GM19043 (cell line): ENCODE results near the gene PPP1CB.
"Not testable (repeated sequence)": the region's sequence is repeated elsewhere in the genome, so short reads cannot be mapped to it uniquely, and the experiment has no call there.

Experiments used
- ATAC-seq: cut with Tn5 transposase; IDR thresholded peaks from one replicate; pipeline ENCODE4 v1.9.1; 2021; ENCODE audit warnings: low read depth; ENCODE audit not compliant: unreplicated experiment

The PPP1CB gene

GRCh38 chr2:28772351-28772750 is 20.7 kb downstream of the PPP1CB start:
- ATAC-seq = no peak

GRCh38 chr2:28776471-28776870 is 24.8 kb downstream of the PPP1CB start:
- no peak for ATAC-seq

GRCh38 chr2:28778392-28778791 is 26.8 kb downstream of the PPP1CB start:
- ATAC-seq = no peak

GRCh38 chr2:28779001-28779400 is 27.4 kb downstream of the PPP1CB start:
- no peak for ATAC-seq

DNA sequence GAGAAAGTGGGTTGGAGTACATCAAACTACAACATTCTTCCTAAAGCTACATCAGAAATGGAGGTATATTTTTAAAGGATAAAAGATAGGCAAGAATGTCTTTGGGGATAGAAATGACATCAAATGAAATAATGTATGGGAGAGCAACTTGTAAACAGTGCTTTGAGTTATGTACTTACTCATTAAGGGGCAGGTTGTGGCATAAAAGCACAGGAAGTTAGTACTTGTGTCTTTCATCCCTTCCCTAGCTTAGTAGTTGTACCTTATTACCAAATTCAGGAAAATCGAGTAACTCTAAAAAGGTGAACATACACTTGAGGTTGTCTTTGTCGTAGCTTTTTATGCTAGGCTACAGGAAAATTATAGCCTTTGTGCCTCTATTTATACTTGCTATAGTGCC is 28.9 kb downstream of the PPP1CB start:
- ATAC-seq = no peak

- no peak for ATAC-seq
Measured at GRCh38 chr2:28782423-28782822, 30.8 kb downstream of the PPP1CB start.

GRCh38 chr2:28784570-28784969 is 32.9 kb downstream of the PPP1CB start:
- not testable (repeated sequence) for ATAC-seq

- no peak for ATAC-seq
Measured at GRCh38 chr2:28796620-28797019, 45.0 kb downstream of the PPP1CB start.

- ATAC-seq = no peak
Measured at GRCh38 chr2:28801726-28802125, 50.1 kb downstream of the PPP1CB start.

DNA sequence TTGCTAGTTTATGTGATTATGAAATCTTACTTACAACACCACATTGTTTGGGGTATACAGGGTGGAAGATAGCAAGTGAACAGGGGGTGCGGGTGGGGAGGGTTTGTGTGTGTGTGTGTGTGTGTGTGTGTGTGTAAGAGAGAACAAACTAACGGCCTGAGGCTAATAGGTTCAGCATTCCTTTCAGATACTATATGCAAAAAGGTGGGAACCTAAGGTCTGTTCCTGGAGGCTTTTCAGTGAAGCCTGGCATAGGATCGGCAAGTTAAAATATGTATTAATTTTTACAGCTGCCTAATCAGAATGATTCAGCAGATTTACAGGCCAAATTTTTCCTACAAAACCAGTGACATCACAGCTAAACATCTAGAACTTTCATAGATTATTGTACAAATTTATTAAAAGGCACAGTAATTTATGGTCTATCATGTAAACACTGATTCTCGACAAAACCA is 51.4 kb downstream of the PPP1CB start:
- no peak for ATAC-seq

DNA sequence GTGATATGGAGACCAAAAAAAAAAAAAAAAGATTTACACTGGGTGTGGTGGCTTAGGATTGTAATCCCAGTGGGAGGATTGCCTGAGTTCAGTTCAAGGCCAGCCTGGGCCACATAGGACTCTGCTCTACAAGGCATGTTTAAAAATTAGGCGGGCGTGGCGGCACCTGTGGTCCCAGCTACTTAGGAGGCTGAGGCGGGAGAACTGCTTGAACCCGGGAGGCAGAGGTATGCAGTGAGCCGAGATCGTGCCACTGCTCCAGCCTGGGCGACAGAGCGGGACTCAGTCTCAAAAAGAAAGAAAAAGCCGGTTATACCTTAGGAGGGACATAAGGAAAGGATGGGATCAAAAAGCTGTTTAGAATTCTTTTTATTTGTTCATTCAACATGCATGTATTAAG is 58.3 kb downstream of the PPP1CB start:
- ATAC-seq = no peak

- peak; percentile 83 for ATAC-seq
Measured at GRCh38 chr2:28810384-28811285, 59.0 kb downstream of the PPP1CB start, which contains the start of gene SPDYA. TSS of gene SPDYA (plus strand) at chr2:28810834. CDS start at chr2:28816015, 5,181 bp downstream.

DNA sequence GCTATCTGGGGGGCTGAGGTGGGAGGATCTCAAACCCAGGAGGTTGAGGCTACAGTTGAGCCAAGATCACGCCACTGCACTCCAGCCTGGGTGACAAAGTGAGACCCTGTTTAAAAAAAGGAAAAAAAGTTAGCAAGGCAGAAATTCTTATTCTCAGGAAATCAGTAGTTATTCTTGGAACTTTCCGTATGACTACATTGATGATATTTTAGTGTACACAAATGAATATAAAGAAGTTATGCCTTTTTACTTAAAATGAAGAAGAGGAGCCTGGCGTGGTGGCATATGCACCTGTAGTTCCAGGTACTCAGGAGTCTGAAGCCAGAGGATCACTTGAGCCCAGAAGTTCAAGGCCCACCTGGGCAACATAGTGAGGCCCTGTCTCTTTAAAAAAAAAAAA is 66.4 kb downstream of the PPP1CB start:
- no peak for ATAC-seq

- no peak for ATAC-seq
Measured at GRCh38 chr2:28821295-28821958, 69.8 kb downstream of the PPP1CB start.

- ATAC-seq = no peak
Measured at GRCh38 chr2:28822036-28822435, 70.4 kb downstream of the PPP1CB start.

GRCh38 chr2:28824207-28824606 is 72.6 kb downstream of the PPP1CB start:
- ATAC-seq = no peak

- no peak for ATAC-seq
Measured at GRCh38 chr2:28824870-28825269, 73.2 kb downstream of the PPP1CB start.

DNA sequence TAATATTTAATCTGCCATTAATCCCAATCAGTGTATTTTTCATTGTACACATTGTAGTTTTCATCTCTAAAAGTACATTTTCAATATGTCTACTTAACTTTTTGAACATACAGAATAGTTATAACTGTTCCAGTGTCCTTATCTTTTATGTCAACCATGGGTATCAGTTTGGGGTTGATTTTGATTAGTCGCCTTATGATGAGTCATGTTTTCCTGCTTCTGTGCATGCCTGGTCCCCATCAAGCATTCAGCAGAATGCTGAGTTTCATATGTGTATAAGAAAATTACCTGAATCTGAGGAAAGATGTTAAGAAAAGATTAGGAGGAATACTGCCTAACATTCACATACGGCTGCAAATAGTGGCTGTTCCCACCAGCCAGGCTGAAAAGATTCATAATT is 76.8 kb downstream of the PPP1CB start:
- ATAC-seq = no peak

- no peak for ATAC-seq
Measured at GRCh38 chr2:28833740-28834470, 82.3 kb downstream of the PPP1CB start.

GRCh38 chr2:28835781-28836180 is 84.2 kb downstream of the PPP1CB start:
- no peak for ATAC-seq

DNA sequence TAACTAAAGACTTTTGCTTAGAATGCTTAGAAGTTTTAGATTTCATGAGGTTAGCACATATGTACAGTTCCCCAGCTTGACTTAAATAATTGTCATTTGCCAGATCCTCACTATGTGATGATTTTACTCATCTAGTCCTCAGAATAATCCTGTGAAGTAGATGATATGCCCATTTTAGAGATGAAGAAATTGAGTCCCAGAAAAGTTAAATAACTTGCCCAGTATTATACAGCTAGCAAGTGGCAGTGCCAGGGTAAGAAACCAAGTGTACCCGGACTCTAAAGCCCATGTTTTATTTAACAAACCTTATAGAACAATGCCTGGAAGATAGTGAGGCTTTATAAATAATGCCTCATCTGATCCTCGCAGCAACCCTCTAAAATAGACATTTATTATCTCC is 87.3 kb downstream of the PPP1CB start:
- ATAC-seq = no peak
